Small intestine (tissue), 7 donors: ENCODE results near the gene COP1. TPM values are rescaled to one million over a fixed set of nuclear protein-coding genes. Genes with fewer than 3 reads are reported as not detected.

Experiments
- DNase-seq, 2 donors: peaks; one replicate each; pipeline versions ENCODE4 v3.0.0 to v3.0.0-alpha.2; 2013
- FAIRE-seq: peaks from 2 replicates; lab custom pipeline; 2012; peaks lifted over from hg19 to GRCh38; lab: Jason Lieb, UNC
- H3K27ac ChIP-seq, 3 donors: one replicate each; pipeline ENCODE4 v1.5.1; 2013; ENCODE audit warnings: low read length in 2 of 3, mild to moderate bottlenecking in 2 of 3, control low read depth in 1 of 3, inconsistent platforms in 1 of 3, low read depth in 1 of 3, moderate library complexity in 1 of 3
- H3K27me3 ChIP-seq, 3 donors: one replicate each; pipeline ENCODE4 v1.6.1; 2013; ENCODE audit warnings: low read length in 3 of 3, inconsistent platforms in 1 of 3; ENCODE audit not compliant: control insufficient read depth in 3 of 3, insufficient read depth in 3 of 3
- H3K36me3 ChIP-seq, 3 donors: one replicate each; pipeline ENCODE4 v1.6.1; 2013; ENCODE audit warnings: low read length in 3 of 3, inconsistent platforms in 1 of 3, low read depth in 1 of 3, mild to moderate bottlenecking in 1 of 3, moderate library complexity in 1 of 3; ENCODE audit not compliant: control insufficient read depth in 3 of 3, insufficient read depth in 2 of 3
- H3K4me1 ChIP-seq, 3 donors: one replicate each; pipeline ENCODE4 v1.6.1; 2013; ENCODE audit warnings: low read length in 2 of 3, inconsistent platforms in 1 of 3, low read depth in 1 of 3, mild to moderate bottlenecking in 1 of 3, moderate library complexity in 1 of 3; ENCODE audit not compliant: control insufficient read depth in 3 of 3, insufficient read depth in 2 of 3
- H3K4me3 ChIP-seq, 3 donors: one replicate each; pipeline ENCODE4 v1.5.1; 2013; ENCODE audit warnings: low read length in 3 of 3, control low read depth in 1 of 3, inconsistent platforms in 1 of 3, low read depth in 1 of 3, mild to moderate bottlenecking in 1 of 3, moderate library complexity in 1 of 3
- H3K9me3 ChIP-seq, 2 donors: one replicate each; pipeline ENCODE4 v1.6.1; 2013; ENCODE audit warnings: low read depth in 1 of 2, low read length in 1 of 2; ENCODE audit not compliant: control insufficient read depth in 2 of 2, insufficient read depth in 1 of 2
- WGBS, 3 donors: extraction: QIAGEN DNeasy Blood & Tissue Kit; methylation state at CpG; one replicate each; pipeline ENCODE4 v1.1.7; 2013; 5-methylcytosine and 5-hydroxymethylcytosine counted together
- polyA plus RNA-seq, 4 donors: library from polyadenylated mRNA; stranded (reverse) in 3 of 4; unstranded in 1 of 4; fragments of 200-250 nt in 3 of 4; fragments of 120-200 nt in 1 of 4; gene quantifications; one replicate each; pipeline versions ENCODE4 v1.2.1 to v1.2.3, GENCODE V29; 2013
- donor health status: healthy with polysubstance abuse.
- donor health status: control.
- donor health status: control.
- donor health status: Bipolar disorder and iron deficiency.
- donor health status: healthy.

Gene COP1
- polyA plus RNA-seq, 4 donors, result 34.2 to 68.4 (median 42.7) TPM

DNA sequence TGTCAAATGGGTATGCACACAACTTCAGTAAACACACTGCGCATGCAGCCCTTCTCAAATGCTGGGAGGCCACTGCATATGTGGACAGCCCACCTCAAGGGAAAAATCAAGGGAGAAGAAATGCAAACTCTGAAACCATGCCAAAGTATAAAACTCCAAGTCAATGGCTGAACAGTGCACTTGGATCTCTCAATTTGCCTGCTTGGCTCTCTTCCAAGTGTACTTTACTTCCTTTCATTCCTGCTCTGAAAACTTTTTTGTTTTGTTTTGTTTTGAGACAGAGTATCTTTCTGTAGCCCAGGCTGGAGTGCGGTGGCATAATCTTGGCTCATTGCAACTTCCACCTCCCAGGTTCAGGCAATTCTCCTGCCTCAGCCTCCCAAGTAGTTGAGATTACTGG is 18.8 kb upstream of the COP1 start:
- DNase-seq, result peak; percentile 51 to 79

DNA sequence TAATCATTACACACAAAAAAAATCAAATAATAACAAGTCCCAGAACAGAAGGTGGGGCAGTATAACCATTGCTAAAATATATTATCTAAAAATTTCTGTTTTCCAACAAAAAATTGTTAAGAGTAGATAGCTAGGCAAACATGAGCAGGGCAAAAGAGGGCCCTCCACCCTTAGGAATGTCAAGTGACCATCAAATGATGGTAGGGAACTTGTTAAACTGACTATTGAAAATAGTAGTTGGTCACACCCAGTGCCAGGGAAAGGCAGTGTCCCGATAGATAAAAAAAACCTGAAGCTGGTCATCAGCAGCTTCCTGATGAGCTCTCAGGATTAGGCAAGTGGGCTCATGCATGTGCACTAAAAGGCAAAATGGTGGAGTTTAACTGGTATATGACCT is 18.4 kb upstream of the COP1 start:
- Histone ChIP-seq H3K4me1 (peaks cover 0 to 3% (median 2%) of the 10 kb centered on the region in 3 donors), H3K9me3 (no peaks in the 10 kb centered on the region), H3K27ac (no peak overlapping the region), H3K4me3 (no peak overlapping the region), H3K27me3 (no peaks in the 10 kb centered on the region), H3K36me3 (no peaks in the 10 kb centered on the region)
- no peak for FAIRE-seq
- DNase-seq, result no peak
- 48 to 72% (median 59%) methylated on average over 1 of the region's 1 CpG for WGBS, 3 donors

More for the DNA sequence above, 18.8 kb upstream of the COP1 start:
- Histone ChIP-seq H3K27me3 (no peaks in the 10 kb centered on the region), H3K27ac (no peak overlapping the region), H3K36me3 (no peaks in the 10 kb centered on the region), H3K4me3 (no peak overlapping the region), H3K9me3 (no peaks in the 10 kb centered on the region), H3K4me1 (peaks cover 0 to 3% (median 2%) of the 10 kb centered on the region in 3 donors)
- FAIRE-seq, result no peak
- whole genome bisulfite sequencing, 3 donors, result 51 to 68% (median 57%) methylated on average over 2 of the region's 2 CpGs

GRCh38 chr1:176222196-176222595 is 15.1 kb upstream of the COP1 start:
- FAIRE-seq (no peak), DNase-seq (no peak)
- no peaks in the 10 kb centered on the region for H3K36me3 ChIP-seq
- no peaks in the 10 kb centered on the region for H3K27me3 ChIP-seq
- peaks cover 0 to 3% (median 2%) of the 10 kb centered on the region in 3 donors for H3K4me1 ChIP-seq
- H3K4me3 ChIP-seq, result no peak overlapping the region
- WGBS, 3 donors, result 75 to 82% (median 81%) methylated on average over 1 of the region's 1 CpG
- H3K27ac ChIP-seq, result no peak overlapping the region
- no peaks in the 10 kb centered on the region for H3K9me3 ChIP-seq

DNA sequence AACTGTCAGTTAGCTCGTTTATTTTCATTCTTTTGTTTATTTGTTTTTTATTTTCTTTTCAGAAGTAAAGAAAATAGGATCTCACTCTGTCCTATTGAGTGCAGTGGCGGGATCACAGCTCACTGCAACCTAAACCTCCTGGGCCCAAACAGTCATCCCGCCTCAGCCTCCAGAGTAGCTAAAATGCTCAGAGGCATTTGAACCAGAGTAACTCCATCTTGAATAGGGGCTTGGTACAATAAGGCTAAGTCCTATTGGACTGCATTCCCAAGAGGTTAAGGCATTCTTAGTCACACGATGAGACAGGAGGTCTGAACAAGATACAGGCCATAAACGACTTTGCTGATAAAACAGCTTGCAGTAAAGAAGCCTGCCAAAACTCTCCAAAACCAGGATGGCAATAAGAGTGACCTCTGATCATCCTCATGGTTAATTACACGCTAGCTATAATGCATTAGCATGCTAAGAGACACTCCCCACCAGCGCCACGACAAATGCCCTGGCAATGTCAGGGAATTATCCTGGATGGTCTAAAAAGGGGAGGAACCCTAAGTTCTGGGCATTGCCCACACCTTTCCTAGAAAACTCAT is 13.1 kb upstream of the COP1 start:
- FAIRE-seq (no peak), DNase-seq (peak in 1 of 2 donors; percentile 70)
- WGBS, 3 donors, result 31 to 61% (median 51%) methylated on average over 8 of the region's 8 CpGs
- Histone ChIP-seq H3K27me3 (no peaks in the 10 kb centered on the region), H3K9me3 (no peaks in the 10 kb centered on the region), H3K36me3 (no peaks in the 10 kb centered on the region), H3K4me1 (no peaks in the 10 kb centered on the region), H3K27ac (no peak overlapping the region), H3K4me3 (no peak overlapping the region)

DNA sequence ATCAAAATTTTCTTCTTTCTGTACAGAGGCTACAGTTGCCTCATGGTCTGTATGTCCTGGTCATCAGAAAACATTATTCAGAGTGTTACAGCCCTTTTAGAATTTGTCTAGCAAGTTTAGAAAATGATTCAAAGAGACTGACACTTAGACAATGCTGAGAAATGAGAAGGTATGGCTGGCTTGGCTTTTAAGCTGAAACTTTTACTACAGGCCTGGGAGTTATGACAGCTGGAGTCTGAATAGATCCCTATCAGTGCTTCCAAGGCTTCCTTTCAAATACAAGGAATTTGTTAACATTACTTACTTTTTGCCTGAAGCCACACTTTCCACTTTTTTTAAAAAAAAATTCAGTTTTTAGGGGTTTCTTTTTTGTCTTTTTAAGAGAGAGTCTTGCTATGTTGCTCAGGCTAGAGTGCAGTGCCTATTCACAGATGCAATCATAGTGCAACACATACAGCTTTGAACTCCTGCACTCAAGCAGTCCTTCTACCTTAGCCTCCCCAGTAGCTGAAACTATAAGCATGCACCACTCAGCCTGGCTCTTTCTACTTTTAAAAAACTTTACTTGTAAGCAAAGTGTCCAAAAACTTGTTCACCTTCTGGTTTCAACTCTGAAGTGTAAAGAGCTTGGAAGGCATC is 10.5 kb upstream of the COP1 start:
- H3K27me3 ChIP-seq, result no peaks in the 10 kb centered on the region
- FAIRE-seq (no peak), DNase-seq (no peak)
- H3K9me3 ChIP-seq, result no peaks in the 10 kb centered on the region
- no peak overlapping the region for H3K4me3 ChIP-seq
- H3K27ac ChIP-seq, result no peak overlapping the region
- H3K36me3 ChIP-seq, result no peaks in the 10 kb centered on the region
- H3K4me1 ChIP-seq, result no peaks in the 10 kb centered on the region

- no peak overlapping the region for H3K4me3 ChIP-seq
- H3K36me3 ChIP-seq, result no peaks in the 10 kb centered on the region
- FAIRE-seq (no peak), DNase-seq (no peak)
- 61 to 81% (median 74%) methylated on average over 1 of the region's 1 CpG for WGBS, 3 donors
- H3K4me1 ChIP-seq, result peaks cover 0 to 10% (median 0%) of the 10 kb centered on the region in 3 donors
- H3K27me3 ChIP-seq, result no peaks in the 10 kb centered on the region
- H3K27ac ChIP-seq, result no peak overlapping the region
- no peaks in the 10 kb centered on the region for H3K9me3 ChIP-seq
Observed at GRCh38 chr1:176216031-176216430, 8.9 kb upstream of the COP1 start.

GRCh38 chr1:176211396-176212165 is 4.5 kb upstream of the COP1 start:
- peak; percentile 54 to 62 for DNase-seq
- Histone ChIP-seq H3K27me3 (no peaks in the 10 kb centered on the region), H3K4me3 (no peak overlapping the region), H3K27ac (no peak overlapping the region), H3K9me3 (no peaks in the 10 kb centered on the region), H3K36me3 (no peaks in the 10 kb centered on the region), H3K4me1 (peaks cover 0 to 11% (median 0%) of the 10 kb centered on the region in 3 donors)
- 24 to 65% (median 35%) methylated on average over 1 of the region's 1 CpG for WGBS, 3 donors
- no peak for FAIRE-seq

GRCh38 chr1:176208034-176208433 is 948 bp upstream of the COP1 start:
- peak overlapping the region; percentile 39 to 93 (median 89) for H3K4me3 ChIP-seq
- DNase-seq, result peak in 1 of 2 donors; percentile 25
- no peaks in the 10 kb centered on the region for H3K36me3 ChIP-seq
- FAIRE-seq, result no peak
- WGBS, 3 donors, result 20 to 44% (median 32%) methylated on average over 9 of the region's 9 CpGs
- H3K9me3 ChIP-seq, result no peaks in the 10 kb centered on the region
- H3K27me3 ChIP-seq, result no peaks in the 10 kb centered on the region
- H3K27ac ChIP-seq, result peak overlapping the region; percentile 52 to 100 (median 98)
- H3K4me1 ChIP-seq, result peaks cover 0 to 16% (median 8%) of the 10 kb centered on the region in 3 donors
